ENCODE measurements around the gene METTL4.

The METTL4 gene

GRCh38 chr18:2497797-2498196 is 73.5 kb downstream of the METTL4 start:
- no peaks in the 10 kb centered on the region for H3K36me3 ChIP-seq (ENCODE audit: insufficient read depth, insufficient read length, low read length)
- no peaks in the 10 kb centered on the region for H3K9me3 ChIP-seq (ENCODE audit: insufficient read depth, low read length)
- TF ChIP-seq YY1 (IDR thresholded peaks at IDR 0.05; ENCODE audit: insufficient read depth, insufficient read length), result no peak
- no peak for TF ChIP-seq SUZ12 (IDR thresholded peaks at IDR 0.05; ENCODE audit: extremely low read depth, insufficient read depth, insufficient read length)
- TF ChIP-seq ZNF274 (IDR thresholded peaks at IDR 0.05; ENCODE audit: low read depth, low read length), result no peak
- no peaks in the 10 kb centered on the region for H3K27me3 ChIP-seq (ENCODE audit: insufficient read depth, insufficient read length)
- H3K4me3 ChIP-seq (ENCODE audit: insufficient read length, low read depth), result no peak overlapping the region
- no peak for DNase-seq (ENCODE audit: low read depth, low spot score)
- H3K4me1 ChIP-seq (ENCODE audit: insufficient read depth, insufficient read length), result no peaks in the 10 kb centered on the region
- no peak overlapping the region for H3K9ac ChIP-seq (ENCODE audit: insufficient read length, low read depth)

- no peak for TF ChIP-seq YY1 (IDR thresholded peaks at IDR 0.05; ENCODE audit: insufficient read depth, insufficient read length)
- TF ChIP-seq SUZ12 (IDR thresholded peaks at IDR 0.05; ENCODE audit: extremely low read depth, insufficient read depth, insufficient read length), result no peak
- TF ChIP-seq ZNF274 (IDR thresholded peaks at IDR 0.05; ENCODE audit: low read depth, low read length), result no peak
- H3K9me3 ChIP-seq (ENCODE audit: insufficient read depth, low read length), result no peaks in the 10 kb centered on the region
- no peak overlapping the region for H3K4me3 ChIP-seq (ENCODE audit: insufficient read length, low read depth)
- H3K36me3 ChIP-seq (ENCODE audit: insufficient read depth, insufficient read length, low read length), result no peaks in the 10 kb centered on the region
- H3K27me3 ChIP-seq (ENCODE audit: insufficient read depth, insufficient read length), result no peaks in the 10 kb centered on the region
- no peaks in the 10 kb centered on the region for H3K4me1 ChIP-seq (ENCODE audit: insufficient read depth, insufficient read length)
- DNase-seq (ENCODE audit: low read depth, low spot score), result no peak
- H3K9ac ChIP-seq (ENCODE audit: insufficient read length, low read depth), result no peak overlapping the region
Measured at GRCh38 chr18:2495381-2495780, 75.9 kb downstream of the METTL4 start.

DNA sequence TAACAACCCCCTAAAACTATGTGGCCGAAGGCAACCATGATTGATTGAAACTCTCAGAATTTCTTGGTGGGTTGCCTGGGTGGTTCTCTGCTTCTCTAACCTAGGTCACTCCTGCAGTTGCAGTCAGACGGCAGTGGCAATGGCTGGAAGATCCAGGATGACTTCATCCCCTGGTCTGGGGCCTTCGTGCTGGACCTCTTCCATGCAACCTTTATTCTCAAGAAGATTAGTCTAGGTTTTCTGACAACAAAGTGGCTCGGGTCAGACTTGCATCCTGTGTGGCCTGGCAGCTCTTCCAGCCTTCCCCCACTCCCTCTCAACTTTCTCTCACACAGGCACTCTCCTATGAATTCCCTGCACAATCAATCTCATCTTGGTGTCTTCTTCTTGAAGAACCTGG is 76.4 kb downstream of the METTL4 start:
- Histone ChIP-seq H3K36me3 (ENCODE audit: insufficient read depth, insufficient read length, low read length) (no peaks in the 10 kb centered on the region), H3K9ac (ENCODE audit: insufficient read length, low read depth) (no peak overlapping the region), H3K27me3 (ENCODE audit: insufficient read depth, insufficient read length) (no peaks in the 10 kb centered on the region), H3K4me1 (ENCODE audit: insufficient read depth, insufficient read length) (no peaks in the 10 kb centered on the region), H3K4me3 (ENCODE audit: insufficient read length, low read depth) (no peak overlapping the region), H3K9me3 (ENCODE audit: insufficient read depth, low read length) (no peaks in the 10 kb centered on the region)
- no peak for DNase-seq (ENCODE audit: low read depth, low spot score)
- TF ChIP-seq YY1 (IDR thresholded peaks at IDR 0.05; ENCODE audit: insufficient read depth, insufficient read length), result no peak
- TF ChIP-seq SUZ12 (IDR thresholded peaks at IDR 0.05; ENCODE audit: extremely low read depth, insufficient read depth, insufficient read length), result no peak
- no peak for TF ChIP-seq ZNF274 (IDR thresholded peaks at IDR 0.05; ENCODE audit: low read depth, low read length)

Measured in NT2/D1 (cell line).